ENCODE data around the gene DNAH17. TPM values are rescaled to one million over a fixed set of nuclear protein-coding genes. Genes with fewer than 3 reads are reported as not detected.

The DNAH17 gene
- total RNA-seq, 1 experiment from 2014 or later: 0.11 TPM

DNA sequence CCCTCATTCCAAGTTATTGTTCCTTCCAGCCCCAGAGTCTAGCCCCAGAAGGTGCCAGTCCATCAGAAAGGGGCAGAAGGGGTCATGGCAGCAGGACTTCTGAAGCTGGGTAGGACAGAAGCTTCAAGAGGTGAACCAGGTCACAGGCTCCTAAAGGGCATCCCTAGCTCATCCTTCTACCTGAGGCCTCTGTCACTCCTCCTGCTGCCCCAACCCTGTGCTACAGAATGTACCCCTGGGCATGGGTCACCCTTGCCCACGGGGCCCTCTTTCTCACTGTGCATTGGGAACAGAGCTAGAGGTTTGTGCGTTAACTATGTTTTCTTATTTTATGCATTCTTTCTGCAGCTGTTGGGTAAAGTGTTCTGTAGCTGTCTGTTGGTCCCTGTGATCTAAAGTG lies 46.5 kb downstream of the DNAH17 start:
- H3K9me3 ChIP-seq (ENCODE audit: low read depth, low read length, poor library complexity, severe bottlenecking): no peaks in the 10 kb centered on the region
- H3K27ac ChIP-seq (ENCODE audit: low read depth, low read length, poor library complexity, severe bottlenecking): no peak overlapping the region
- no peak for TF ChIP-seq EZH2 (IDR thresholded peaks at IDR 0.05; ENCODE audit: borderline replicate concordance, low read depth, low read length, poor library complexity, severe bottlenecking)
- TF ChIP-seq, protein P1, sequence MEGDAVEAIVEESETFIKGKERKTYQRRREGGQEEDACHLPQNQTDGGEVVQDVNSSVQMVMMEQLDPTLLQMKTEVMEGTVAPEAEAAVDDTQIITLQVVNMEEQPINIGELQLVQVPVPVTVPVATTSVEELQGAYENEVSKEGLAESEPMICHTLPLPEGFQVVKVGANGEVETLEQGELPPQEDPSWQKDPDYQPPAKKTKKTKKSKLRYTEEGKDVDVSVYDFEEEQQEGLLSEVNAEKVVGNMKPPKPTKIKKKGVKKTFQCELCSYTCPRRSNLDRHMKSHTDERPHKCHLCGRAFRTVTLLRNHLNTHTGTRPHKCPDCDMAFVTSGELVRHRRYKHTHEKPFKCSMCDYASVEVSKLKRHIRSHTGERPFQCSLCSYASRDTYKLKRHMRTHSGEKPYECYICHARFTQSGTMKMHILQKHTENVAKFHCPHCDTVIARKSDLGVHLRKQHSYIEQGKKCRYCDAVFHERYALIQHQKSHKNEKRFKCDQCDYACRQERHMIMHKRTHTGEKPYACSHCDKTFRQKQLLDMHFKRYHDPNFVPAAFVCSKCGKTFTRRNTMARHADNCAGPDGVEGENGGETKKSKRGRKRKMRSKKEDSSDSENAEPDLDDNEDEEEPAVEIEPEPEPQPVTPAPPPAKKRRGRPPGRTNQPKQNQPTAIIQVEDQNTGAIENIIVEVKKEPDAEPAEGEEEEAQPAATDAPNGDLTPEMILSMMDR (conservative IDR thresholded peaks at IDR 0.05; ENCODE audit: low read depth, low read length): no peak
- ChIA-PET CTCF (no interaction called here), POLR2A (ENCODE audit: low non-redundant PET) (no interaction called here)
- H3K4me3 ChIP-seq (ENCODE audit: low read depth, low read length, poor library complexity, severe bottlenecking): no peak overlapping the region
- intact Hi-C loops (cut with micrococcal nuclease; ENCODE audit: unreplicated experiment): no loop called here
- no TSS peak for BruUV-seq (replicated peaks)
- H3K36me3 ChIP-seq (ENCODE audit: insufficient read depth, low read length, poor library complexity, severe bottlenecking): no peaks in the 10 kb centered on the region
- no peaks in the 10 kb centered on the region for H3K27me3 ChIP-seq (replicated peaks; ENCODE audit: insufficient read depth, low read depth, low read length, poor library complexity)
- DNase-seq (ENCODE audit: low spot score): no peak
- H3K4me1 ChIP-seq (ENCODE audit: insufficient read depth, low read length, poor library complexity, severe bottlenecking): no peaks in the 10 kb centered on the region

DNA sequence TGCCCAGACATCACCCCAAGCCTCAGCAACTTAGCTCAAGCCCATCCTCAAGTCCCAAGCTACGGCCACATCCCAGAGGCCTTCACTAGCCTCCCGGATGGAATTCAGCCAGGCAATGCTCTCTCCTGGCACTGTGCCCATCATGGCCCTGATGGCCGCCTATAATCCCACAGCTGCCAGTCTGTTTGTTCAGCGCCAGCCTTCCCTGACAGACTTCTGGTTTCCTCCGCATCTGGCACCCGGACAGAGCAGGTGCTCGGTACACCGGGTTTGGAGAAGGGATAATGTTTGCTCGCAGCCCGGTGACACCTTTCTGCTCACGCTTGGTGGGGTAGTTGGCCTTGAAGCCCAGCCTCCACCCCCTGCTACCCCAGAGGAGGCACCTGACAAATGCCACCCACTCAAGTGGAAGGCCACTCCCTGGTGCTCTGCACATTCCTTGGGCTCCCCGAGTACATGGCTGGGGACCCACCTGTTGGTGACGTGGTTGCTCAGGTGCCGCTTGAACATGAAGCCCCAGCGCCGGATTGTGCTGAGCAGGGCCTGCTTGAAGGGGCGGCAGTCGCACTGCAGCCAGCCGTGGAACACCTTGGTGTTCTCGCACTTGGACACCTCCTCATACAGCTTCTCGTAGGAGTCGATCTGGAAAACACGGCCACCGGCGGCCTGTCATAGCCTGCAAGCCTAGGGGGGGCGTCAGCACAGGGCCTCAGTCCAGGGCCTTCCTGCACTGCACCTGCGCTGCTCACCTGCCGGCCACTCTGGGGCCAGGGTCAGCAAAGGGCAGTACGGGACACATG lies 47.1 kb downstream of the DNAH17 start:
- no peak for TF ChIP-seq EZH2 (IDR thresholded peaks at IDR 0.05; ENCODE audit: borderline replicate concordance, low read depth, low read length, poor library complexity, severe bottlenecking)
- TF ChIP-seq, protein P1 (conservative IDR thresholded peaks at IDR 0.05; ENCODE audit: low read depth, low read length): no peak
- H3K9me3 ChIP-seq (ENCODE audit: low read depth, low read length, poor library complexity, severe bottlenecking): no peaks in the 10 kb centered on the region
- no peak for DNase-seq (ENCODE audit: low spot score)
- ChIA-PET POLR2A (ENCODE audit: low non-redundant PET) (no interaction called here), CTCF (no interaction called here)
- no peaks in the 10 kb centered on the region for H3K36me3 ChIP-seq (ENCODE audit: insufficient read depth, low read length, poor library complexity, severe bottlenecking)
- no peaks in the 10 kb centered on the region for H3K27me3 ChIP-seq (replicated peaks; ENCODE audit: insufficient read depth, low read depth, low read length, poor library complexity)
- intact Hi-C loops (cut with micrococcal nuclease; ENCODE audit: unreplicated experiment): no loop called here
- BruUV-seq (replicated peaks): no TSS peak
- no peak overlapping the region for H3K27ac ChIP-seq (ENCODE audit: low read depth, low read length, poor library complexity, severe bottlenecking)
- no peak overlapping the region for H3K4me3 ChIP-seq (ENCODE audit: low read depth, low read length, poor library complexity, severe bottlenecking)
- no peaks in the 10 kb centered on the region for H3K4me1 ChIP-seq (ENCODE audit: insufficient read depth, low read length, poor library complexity, severe bottlenecking)

DNA sequence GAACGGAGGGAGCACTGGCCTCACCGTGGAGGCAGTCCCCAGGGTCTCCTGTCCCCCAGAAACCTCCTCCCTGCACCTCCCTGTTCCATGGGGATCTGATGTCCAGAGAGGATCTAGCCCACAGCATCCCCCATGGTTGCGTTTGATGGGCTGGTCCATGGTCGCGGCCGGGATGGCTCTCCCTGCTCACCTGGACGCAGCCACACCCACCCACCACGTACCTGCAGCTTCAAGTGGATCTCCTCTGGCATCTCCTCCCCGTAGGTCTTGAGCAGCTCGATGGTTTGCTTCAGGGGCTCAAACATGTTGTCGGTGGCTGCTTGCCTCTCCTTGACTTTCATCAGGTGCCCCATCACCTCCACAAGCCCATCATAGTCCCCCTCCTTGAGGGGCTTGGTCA lies 47.9 kb downstream of the DNAH17 start:
- ChIA-PET POLR2A (ENCODE audit: low non-redundant PET) (interaction anchor here (0.6 kb wide), 1 partner anchor 249 kb away, joined by 4 read pairs; no protein-coding TSS in a partner anchor), CTCF (no interaction called here)
- BruUV-seq (replicated peaks): no TSS peak
- H3K4me3 ChIP-seq (ENCODE audit: low read depth, low read length, poor library complexity, severe bottlenecking): no peak overlapping the region
- no peak for DNase-seq (ENCODE audit: low spot score)
- H3K4me1 ChIP-seq (ENCODE audit: insufficient read depth, low read length, poor library complexity, severe bottlenecking): no peaks in the 10 kb centered on the region
- intact Hi-C loops (cut with micrococcal nuclease; ENCODE audit: unreplicated experiment): no loop called here
- H3K27ac ChIP-seq (ENCODE audit: low read depth, low read length, poor library complexity, severe bottlenecking): no peak overlapping the region
- no peaks in the 10 kb centered on the region for H3K36me3 ChIP-seq (ENCODE audit: insufficient read depth, low read length, poor library complexity, severe bottlenecking)
- H3K27me3 ChIP-seq (replicated peaks; ENCODE audit: insufficient read depth, low read depth, low read length, poor library complexity): no peaks in the 10 kb centered on the region
- no peak for TF ChIP-seq EZH2 (IDR thresholded peaks at IDR 0.05; ENCODE audit: borderline replicate concordance, low read depth, low read length, poor library complexity, severe bottlenecking)
- TF ChIP-seq, protein P1 (conservative IDR thresholded peaks at IDR 0.05; ENCODE audit: low read depth, low read length): no peak
- H3K9me3 ChIP-seq (ENCODE audit: low read depth, low read length, poor library complexity, severe bottlenecking): no peaks in the 10 kb centered on the region
